ENCODE measurements around the gene MORC2.

- TF ChIP-seq, protein P1, sequence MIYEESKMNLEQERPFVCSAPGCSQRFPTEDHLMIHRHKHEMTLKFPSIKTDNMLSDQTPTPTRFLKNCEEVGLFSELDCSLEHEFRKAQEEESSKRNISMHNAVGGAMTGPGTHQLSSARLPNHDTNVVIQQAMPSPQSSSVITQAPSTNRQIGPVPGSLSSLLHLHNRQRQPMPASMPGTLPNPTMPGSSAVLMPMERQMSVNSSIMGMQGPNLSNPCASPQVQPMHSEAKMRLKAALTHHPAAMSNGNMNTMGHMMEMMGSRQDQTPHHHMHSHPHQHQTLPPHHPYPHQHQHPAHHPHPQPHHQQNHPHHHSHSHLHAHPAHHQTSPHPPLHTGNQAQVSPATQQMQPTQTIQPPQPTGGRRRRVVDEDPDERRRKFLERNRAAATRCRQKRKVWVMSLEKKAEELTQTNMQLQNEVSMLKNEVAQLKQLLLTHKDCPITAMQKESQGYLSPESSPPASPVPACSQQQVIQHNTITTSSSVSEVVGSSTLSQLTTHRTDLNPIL (CRISPR knock-in tag; IDR thresholded peaks at IDR 0.05; ENCODE audit: low read depth): no peak
- TF ChIP-seq, protein P2, sequence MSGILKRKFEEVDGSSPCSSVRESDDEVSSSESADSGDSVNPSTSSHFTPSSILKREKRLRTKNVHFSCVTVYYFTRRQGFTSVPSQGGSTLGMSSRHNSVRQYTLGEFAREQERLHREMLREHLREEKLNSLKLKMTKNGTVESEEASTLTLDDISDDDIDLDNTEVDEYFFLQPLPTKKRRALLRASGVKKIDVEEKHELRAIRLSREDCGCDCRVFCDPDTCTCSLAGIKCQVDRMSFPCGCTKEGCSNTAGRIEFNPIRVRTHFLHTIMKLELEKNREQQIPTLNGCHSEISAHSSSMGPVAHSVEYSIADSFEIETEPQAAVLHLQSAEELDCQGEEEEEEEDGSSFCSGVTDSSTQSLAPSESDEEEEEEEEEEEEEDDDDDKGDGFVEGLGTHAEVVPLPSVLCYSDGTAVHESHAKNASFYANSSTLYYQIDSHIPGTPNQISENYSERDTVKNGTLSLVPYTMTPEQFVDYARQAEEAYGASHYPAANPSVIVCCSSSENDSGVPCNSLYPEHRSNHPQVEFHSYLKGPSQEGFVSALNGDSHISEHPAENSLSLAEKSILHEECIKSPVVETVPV (CRISPR knock-in tag; IDR thresholded peaks at IDR 0.05): no peak
- TF ChIP-seq ZFP30 (CRISPR knock-in tag; IDR thresholded peaks at IDR 0.05): no peak
- TF ChIP-seq, protein P3, sequence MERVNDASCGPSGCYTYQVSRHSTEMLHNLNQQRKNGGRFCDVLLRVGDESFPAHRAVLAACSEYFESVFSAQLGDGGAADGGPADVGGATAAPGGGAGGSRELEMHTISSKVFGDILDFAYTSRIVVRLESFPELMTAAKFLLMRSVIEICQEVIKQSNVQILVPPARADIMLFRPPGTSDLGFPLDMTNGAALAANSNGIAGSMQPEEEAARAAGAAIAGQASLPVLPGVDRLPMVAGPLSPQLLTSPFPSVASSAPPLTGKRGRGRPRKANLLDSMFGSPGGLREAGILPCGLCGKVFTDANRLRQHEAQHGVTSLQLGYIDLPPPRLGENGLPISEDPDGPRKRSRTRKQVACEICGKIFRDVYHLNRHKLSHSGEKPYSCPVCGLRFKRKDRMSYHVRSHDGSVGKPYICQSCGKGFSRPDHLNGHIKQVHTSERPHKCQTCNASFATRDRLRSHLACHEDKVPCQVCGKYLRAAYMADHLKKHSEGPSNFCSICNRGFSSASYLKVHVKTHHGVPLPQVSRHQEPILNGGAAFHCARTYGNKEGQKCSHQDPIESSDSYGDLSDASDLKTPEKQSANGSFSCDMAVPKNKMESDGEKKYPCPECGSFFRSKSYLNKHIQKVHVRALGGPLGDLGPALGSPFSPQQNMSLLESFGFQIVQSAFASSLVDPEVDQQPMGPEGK (CRISPR knock-in tag; IDR thresholded peaks at IDR 0.05; ENCODE audit: borderline replicate concordance): no peak
- no peak for TF ChIP-seq ZC3H10 (CRISPR knock-in tag; IDR thresholded peaks at IDR 0.05)
- no peak for TF ChIP-seq TCF4 (CRISPR knock-in tag; IDR thresholded peaks at IDR 0.05; ENCODE audit: borderline replicate concordance)
- no peak for TF ChIP-seq CSDC2 (CRISPR knock-in tag; IDR thresholded peaks at IDR 0.05)
- TF ChIP-seq ISL1 (CRISPR knock-in tag; IDR thresholded peaks at IDR 0.05): no peak
- TF ChIP-seq GLIS3 (CRISPR knock-in tag; IDR thresholded peaks at IDR 0.05): no peak
- TF ChIP-seq ZNF70 (CRISPR knock-in tag; IDR thresholded peaks at IDR 0.05): no peak
- no peak for TF ChIP-seq RARB (CRISPR knock-in tag; IDR thresholded peaks at IDR 0.05)
- TF ChIP-seq, protein P4, sequence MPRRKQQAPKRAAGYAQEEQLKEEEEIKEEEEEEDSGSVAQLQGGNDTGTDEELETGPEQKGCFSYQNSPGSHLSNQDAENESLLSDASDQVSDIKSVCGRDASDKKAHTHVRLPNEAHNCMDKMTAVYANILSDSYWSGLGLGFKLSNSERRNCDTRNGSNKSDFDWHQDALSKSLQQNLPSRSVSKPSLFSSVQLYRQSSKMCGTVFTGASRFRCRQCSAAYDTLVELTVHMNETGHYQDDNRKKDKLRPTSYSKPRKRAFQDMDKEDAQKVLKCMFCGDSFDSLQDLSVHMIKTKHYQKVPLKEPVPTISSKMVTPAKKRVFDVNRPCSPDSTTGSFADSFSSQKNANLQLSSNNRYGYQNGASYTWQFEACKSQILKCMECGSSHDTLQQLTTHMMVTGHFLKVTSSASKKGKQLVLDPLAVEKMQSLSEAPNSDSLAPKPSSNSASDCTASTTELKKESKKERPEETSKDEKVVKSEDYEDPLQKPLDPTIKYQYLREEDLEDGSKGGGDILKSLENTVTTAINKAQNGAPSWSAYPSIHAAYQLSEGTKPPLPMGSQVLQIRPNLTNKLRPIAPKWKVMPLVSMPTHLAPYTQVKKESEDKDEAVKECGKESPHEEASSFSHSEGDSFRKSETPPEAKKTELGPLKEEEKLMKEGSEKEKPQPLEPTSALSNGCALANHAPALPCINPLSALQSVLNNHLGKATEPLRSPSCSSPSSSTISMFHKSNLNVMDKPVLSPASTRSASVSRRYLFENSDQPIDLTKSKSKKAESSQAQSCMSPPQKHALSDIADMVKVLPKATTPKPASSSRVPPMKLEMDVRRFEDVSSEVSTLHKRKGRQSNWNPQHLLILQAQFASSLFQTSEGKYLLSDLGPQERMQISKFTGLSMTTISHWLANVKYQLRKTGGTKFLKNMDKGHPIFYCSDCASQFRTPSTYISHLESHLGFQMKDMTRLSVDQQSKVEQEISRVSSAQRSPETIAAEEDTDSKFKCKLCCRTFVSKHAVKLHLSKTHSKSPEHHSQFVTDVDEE (CRISPR knock-in tag; IDR thresholded peaks at IDR 0.05): no peak
- TF ChIP-seq TOX (CRISPR knock-in tag; IDR thresholded peaks at IDR 0.05; ENCODE audit: borderline replicate concordance): no peak
Measured at GRCh38 chr22:30970356-30970746, 1.8 kb upstream of the MORC2 start.
